Measurements from ENCODE around the gene PRELP. TPM values are rescaled to one million over a fixed set of nuclear protein-coding genes. Genes with fewer than 3 reads are reported as not detected.

Gene PRELP
- polyA plus RNA-seq, 1 experiment = 3.9 TPM

- Histone ChIP-seq H3K27me3 (ENCODE audit: control insufficient read depth, insufficient read depth, low read length) (no peaks in the 10 kb centered on the region), H3K36me3 (ENCODE audit: control insufficient read depth, insufficient read depth, low read length) (no peaks in the 10 kb centered on the region), H3K4me3 (ENCODE audit: low read depth, low read length) (no peak overlapping the region)
- ChIA-PET CTCF (interaction anchor here (0.8 to 7.4 kb wide), 5 partner anchors 13 to 224 kb away, joined by 3 to 203 read pairs (median 19); no protein-coding TSS in a partner anchor), POLR2A (interaction anchor here (0.7 kb wide), 1 partner anchor 223 kb away, joined by 3 read pairs; no protein-coding TSS in a partner anchor)
- TF ChIP-seq, protein P1, sequence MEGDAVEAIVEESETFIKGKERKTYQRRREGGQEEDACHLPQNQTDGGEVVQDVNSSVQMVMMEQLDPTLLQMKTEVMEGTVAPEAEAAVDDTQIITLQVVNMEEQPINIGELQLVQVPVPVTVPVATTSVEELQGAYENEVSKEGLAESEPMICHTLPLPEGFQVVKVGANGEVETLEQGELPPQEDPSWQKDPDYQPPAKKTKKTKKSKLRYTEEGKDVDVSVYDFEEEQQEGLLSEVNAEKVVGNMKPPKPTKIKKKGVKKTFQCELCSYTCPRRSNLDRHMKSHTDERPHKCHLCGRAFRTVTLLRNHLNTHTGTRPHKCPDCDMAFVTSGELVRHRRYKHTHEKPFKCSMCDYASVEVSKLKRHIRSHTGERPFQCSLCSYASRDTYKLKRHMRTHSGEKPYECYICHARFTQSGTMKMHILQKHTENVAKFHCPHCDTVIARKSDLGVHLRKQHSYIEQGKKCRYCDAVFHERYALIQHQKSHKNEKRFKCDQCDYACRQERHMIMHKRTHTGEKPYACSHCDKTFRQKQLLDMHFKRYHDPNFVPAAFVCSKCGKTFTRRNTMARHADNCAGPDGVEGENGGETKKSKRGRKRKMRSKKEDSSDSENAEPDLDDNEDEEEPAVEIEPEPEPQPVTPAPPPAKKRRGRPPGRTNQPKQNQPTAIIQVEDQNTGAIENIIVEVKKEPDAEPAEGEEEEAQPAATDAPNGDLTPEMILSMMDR (IDR thresholded peaks at IDR 0.05; ENCODE audit: insufficient read depth, low read depth, low read length) = no peak
- DNase-seq (ENCODE audit: low read depth) = no peak
Measured at GRCh38 chr1:203490607-203491006, 15.0 kb downstream of the PRELP start.

- Histone ChIP-seq H3K4me3 (ENCODE audit: low read depth, low read length) (no peak overlapping the region), H3K36me3 (ENCODE audit: control insufficient read depth, insufficient read depth, low read length) (no peaks in the 10 kb centered on the region), H3K27me3 (ENCODE audit: control insufficient read depth, insufficient read depth, low read length) (no peaks in the 10 kb centered on the region)
- TF ChIP-seq, protein P1 (IDR thresholded peaks at IDR 0.05; ENCODE audit: insufficient read depth, low read depth, low read length) = no peak
- no peak for DNase-seq (ENCODE audit: low read depth)
- CTCF ChIA-PET = interaction anchor here (4.4 to 7.4 kb wide), 2 partner anchors 12 to 151 kb away, joined by 19 to 203 read pairs; no protein-coding TSS in a partner anchor
- POLR2A ChIA-PET = interaction anchor here (0.6 kb wide), 1 partner anchor 767 kb away, joined by 3 read pairs; no protein-coding TSS in a partner anchor
Measured at GRCh38 chr1:203491664-203492063, 16.1 kb downstream of the PRELP start.

DNA sequence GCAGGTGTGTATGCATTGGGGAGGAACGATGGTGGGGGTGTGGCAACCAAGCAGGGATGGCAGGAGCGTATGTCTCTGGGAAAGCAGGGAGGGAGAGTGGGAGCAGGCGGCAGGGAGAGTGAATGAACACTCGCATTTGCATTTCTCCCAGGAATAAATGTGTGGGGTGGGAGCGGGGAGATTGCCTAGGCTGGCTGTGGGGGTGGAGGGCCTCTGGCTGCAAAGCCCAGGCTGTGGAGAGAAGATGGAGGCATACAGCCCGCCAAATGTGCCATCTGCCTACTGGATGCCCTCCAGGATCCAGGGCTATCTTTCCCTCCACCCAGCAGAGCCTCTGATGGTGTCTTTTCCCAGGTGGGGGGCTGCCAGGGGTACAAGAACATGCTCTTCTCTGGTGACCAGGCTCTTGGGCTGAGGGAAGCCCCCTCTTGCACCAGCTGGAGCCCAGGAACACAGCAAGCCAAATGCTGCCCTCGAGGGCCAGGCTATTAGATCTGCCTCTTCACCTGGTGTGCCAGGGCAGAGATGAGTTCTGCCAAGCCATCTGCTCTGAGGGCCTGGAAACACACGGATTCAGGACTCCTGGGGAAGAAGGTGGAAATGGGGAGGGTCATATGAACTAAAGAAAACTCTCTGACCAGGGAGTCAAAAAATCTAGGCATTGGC, 16.6 kb downstream of the PRELP start:
- DNase-seq (ENCODE audit: low read depth) = no peak
- Histone ChIP-seq H3K36me3 (ENCODE audit: control insufficient read depth, insufficient read depth, low read length) (no peaks in the 10 kb centered on the region), H3K27me3 (ENCODE audit: control insufficient read depth, insufficient read depth, low read length) (no peaks in the 10 kb centered on the region), H3K4me3 (ENCODE audit: low read depth, low read length) (no peak overlapping the region)
- TF ChIP-seq, protein P1 (IDR thresholded peaks at IDR 0.05; ENCODE audit: insufficient read depth, low read depth, low read length) = no peak
- ChIA-PET CTCF (interaction anchor here (4.4 to 7.4 kb wide), 2 partner anchors 12 to 152 kb away, joined by 19 to 203 read pairs; no protein-coding TSS in a partner anchor), POLR2A (no interaction called here)

GRCh38 chr1:203492748-203493130, 17.1 kb downstream of the PRELP start:
- CTCF ChIA-PET = interaction anchor here (0.9 to 4.4 kb wide), 4 partner anchors 11 to 939 kb away, joined by 3 to 19 read pairs (median 3); no protein-coding TSS in a partner anchor
- POLR2A ChIA-PET = no interaction called here
- no peaks in the 10 kb centered on the region for H3K36me3 ChIP-seq (ENCODE audit: control insufficient read depth, insufficient read depth, low read length)
- no peak overlapping the region for H3K4me3 ChIP-seq (ENCODE audit: low read depth, low read length)
- no peak for DNase-seq (ENCODE audit: low read depth)
- TF ChIP-seq, protein P1 (IDR thresholded peaks at IDR 0.05; ENCODE audit: insufficient read depth, low read depth, low read length) = no peak
- no peaks in the 10 kb centered on the region for H3K27me3 ChIP-seq (ENCODE audit: control insufficient read depth, insufficient read depth, low read length)

DNA sequence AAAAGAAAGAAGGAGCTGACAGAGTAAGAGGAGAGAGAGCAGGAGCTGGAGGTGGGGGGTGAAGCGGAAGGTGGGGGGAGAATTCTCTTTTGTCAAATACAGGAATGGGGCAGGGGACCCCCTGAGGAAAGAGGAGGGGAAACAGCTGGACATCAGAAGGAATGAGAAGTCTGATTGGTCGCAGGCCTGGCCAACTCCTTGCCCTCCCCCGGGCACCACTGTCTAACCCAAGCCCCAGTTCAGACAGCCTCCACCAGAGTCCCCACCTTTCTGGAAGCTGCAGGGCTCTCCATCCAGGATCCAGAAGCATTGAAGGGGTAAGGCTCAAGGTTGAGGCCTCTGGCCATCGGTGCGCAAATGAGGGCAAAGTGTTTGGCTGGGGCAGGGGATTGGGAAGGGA, 18.3 kb downstream of the PRELP start, which contains the start of gene OPTC:
OPTC (plus strand) TSS at position 253 of the 400 bp plus-strand sequence. CDS start 1,853 bp downstream, outside the sequence.
- TF ChIP-seq, protein P1 (IDR thresholded peaks at IDR 0.05; ENCODE audit: insufficient read depth, low read depth, low read length) = no peak
- no peak for DNase-seq (ENCODE audit: low read depth)
- Histone ChIP-seq H3K36me3 (ENCODE audit: control insufficient read depth, insufficient read depth, low read length) (no peaks in the 10 kb centered on the region), H3K27me3 (ENCODE audit: control insufficient read depth, insufficient read depth, low read length) (no peaks in the 10 kb centered on the region), H3K4me3 (ENCODE audit: low read depth, low read length) (no peak within 1 kb of the TSS)
- ChIA-PET POLR2A (no interaction called here), CTCF (interaction anchor here (0.7 to 4.4 kb wide), 8 partner anchors 10 to 938 kb away, joined by 3 to 19 read pairs (median 4); no protein-coding TSS in a partner anchor)
